Left ventricle myocardium inferior (tissue), 1 donor: ENCODE data around the gene SLC35F2. TPM values are rescaled to one million over a fixed set of nuclear protein-coding genes. Genes with fewer than 3 reads are reported as not detected.

Experiments used
- DNase-seq: peaks from one replicate; pipeline ENCODE4 v3.0.0-alpha.2; 2020
- H3K27ac ChIP-seq: fragments of 200-600 bp; replicated peaks from 2 replicates; pipeline ENCODE4 v1.8.0; 2021
- H3K27me3 ChIP-seq: fragments of 200-600 bp; 2 replicates; pipeline ENCODE4 v1.8.0; 2021; ENCODE audit warnings: low read depth
- H3K36me3 ChIP-seq: fragments of 200-600 bp; 2 replicates; pipeline ENCODE4 v1.8.0; 2021
- H3K4me1 ChIP-seq: fragments of 200-600 bp; 2 replicates; pipeline ENCODE4 v1.8.0; 2021
- H3K4me3 ChIP-seq: fragments of 200-600 bp; 2 replicates; pipeline ENCODE4 v1.8.0; 2021; ENCODE audit warnings: mild to moderate bottlenecking, moderate library complexity
- H3K9me3 ChIP-seq: fragments of 200-600 bp; replicated peaks from 2 replicates; pipeline ENCODE4 v1.8.0; 2021
- CTCF ChIP-seq: fragments of 200-600 bp; IDR thresholded peaks from 2 replicates; pipeline ENCODE4 v1.8.0; 2021; ENCODE audit warnings: antibody characterized with exemption, mild to moderate bottlenecking, borderline replicate concordance
- intact Hi-C: fragments of 100-400 bp; cut with micrococcal nuclease; formaldehyde crosslinking; loops from one replicate; pipeline ENCODE4 v1.11.0; 2022
- total RNA-seq: library from RNA; stranded (reverse); fragmentation: NEBNext Ultra II Directional; extraction: Animal tissue kit (Norgen Biotek cat#: 25700); gene quantifications from one replicate; pipeline ENCODE4 v1.2.1, GENCODE V29; 2021
- donor health status: DM: no; HTN: yes; CAD: no; lungs with severe emphysema.

The SLC35F2 gene
- total RNA-seq, 1 donor from 2014 or later, result 1.0 TPM

- Histone ChIP-seq H3K36me3 (no peaks in the 10 kb centered on the region), H3K4me3 (no peak overlapping the region), H3K4me1 (no peaks in the 10 kb centered on the region), H3K9me3 (peaks cover 7% of the 10 kb centered on the region), H3K27ac (no peak overlapping the region), H3K27me3 (no peaks in the 10 kb centered on the region)
- intact Hi-C loops, result no loop called here
- no peak for TF ChIP-seq CTCF
- no peak for DNase-seq
Measured at GRCh38 chr11:107792049-107792443, 66.5 kb downstream of the SLC35F2 start.

GRCh38 chr11:107791343-107792048 is 67.1 kb downstream of the SLC35F2 start:
- Histone ChIP-seq H3K27me3 (no peaks in the 10 kb centered on the region), H3K4me3 (no peak overlapping the region), H3K4me1 (no peaks in the 10 kb centered on the region), H3K36me3 (no peaks in the 10 kb centered on the region), H3K27ac (no peak overlapping the region), H3K9me3 (peaks cover 7% of the 10 kb centered on the region)
- intact Hi-C loops, result no loop called here
- TF ChIP-seq CTCF, result no peak
- DNase-seq, result no peak

- Histone ChIP-seq H3K27ac (no peak overlapping the region), H3K27me3 (no peaks in the 10 kb centered on the region), H3K36me3 (no peaks in the 10 kb centered on the region), H3K4me3 (no peak overlapping the region), H3K9me3 (peaks cover 4% of the 10 kb centered on the region), H3K4me1 (no peaks in the 10 kb centered on the region)
- intact Hi-C loops, result no loop called here
- TF ChIP-seq CTCF, result no peak
- no peak for DNase-seq
Measured at GRCh38 chr11:107789767-107790166, 68.8 kb downstream of the SLC35F2 start.

- no peak overlapping the region for H3K27ac ChIP-seq
- H3K36me3 ChIP-seq, result no peaks in the 10 kb centered on the region
- no peaks in the 10 kb centered on the region for H3K27me3 ChIP-seq
- no peak for TF ChIP-seq CTCF
- intact Hi-C loops, result no loop called here
- DNase-seq, result no peak
- no peak overlapping the region for H3K4me3 ChIP-seq
- H3K4me1 ChIP-seq, result no peaks in the 10 kb centered on the region
- no peaks in the 10 kb centered on the region for H3K9me3 ChIP-seq
Measured at GRCh38 chr11:107787733-107788132, 70.9 kb downstream of the SLC35F2 start.

- TF ChIP-seq CTCF, result no peak
- no peak overlapping the region for H3K4me3 ChIP-seq
- DNase-seq, result no peak
- H3K4me1 ChIP-seq, result no peaks in the 10 kb centered on the region
- no peaks in the 10 kb centered on the region for H3K36me3 ChIP-seq
- H3K27me3 ChIP-seq, result peaks cover 12% of the 10 kb centered on the region
- intact Hi-C loops, result no loop called here
- no peak overlapping the region for H3K27ac ChIP-seq
- no peaks in the 10 kb centered on the region for H3K9me3 ChIP-seq
Measured at GRCh38 chr11:107785401-107785800, 73.2 kb downstream of the SLC35F2 start.

- H3K4me1 ChIP-seq, result no peaks in the 10 kb centered on the region
- H3K27me3 ChIP-seq, result peaks cover 12% of the 10 kb centered on the region
- H3K4me3 ChIP-seq, result no peak overlapping the region
- no peak for TF ChIP-seq CTCF
- H3K27ac ChIP-seq, result no peak overlapping the region
- DNase-seq, result no peak
- no peaks in the 10 kb centered on the region for H3K36me3 ChIP-seq
- H3K9me3 ChIP-seq, result no peaks in the 10 kb centered on the region
- intact Hi-C loops, result no loop called here
Measured at GRCh38 chr11:107783121-107783520, 75.5 kb downstream of the SLC35F2 start.
